ENCODE data around the gene FBLN5. TPM values are rescaled to one million over a fixed set of nuclear protein-coding genes. Genes with fewer than 3 reads are reported as not detected.

Gene FBLN5
- total RNA-seq, 4 donors from 2014 or later = 20.3 to 44.3 (median 37.2) TPM

GRCh38 chr14:91983588-91983987, 36.1 kb upstream of the FBLN5 start:
- Histone ChIP-seq H3K4me3 (no peak overlapping the region), H3K27ac (no peak overlapping the region), H3K9me3 (no peaks in the 10 kb centered on the region), H3K36me3 (peaks cover 18% of the 10 kb centered on the region), H3K27me3 (no peaks in the 10 kb centered on the region), H3K4me1 (peaks cover 28% of the 10 kb centered on the region)
- no peak for TF ChIP-seq POLR2A (IDR thresholded peaks at IDR 0.05)
- no peak for TF ChIP-seq EP300 (IDR thresholded peaks at IDR 0.05)
- no peak for TF ChIP-seq CTCF (IDR thresholded peaks at IDR 0.05)
- no peak for TF ChIP-seq POLR2AphosphoS5 (IDR thresholded peaks at IDR 0.05)
- DNase-seq (ENCODE audit: low spot score in 2 of 2) = no peak
- 73% methylated on average over 4 of the region's 4 CpGs for WGBS

GRCh38 chr14:91980157-91980556, 32.7 kb upstream of the FBLN5 start:
- DNase-seq (ENCODE audit: low spot score in 2 of 2) = no peak
- no peak overlapping the region for H3K4me3 ChIP-seq
- no peaks in the 10 kb centered on the region for H3K9me3 ChIP-seq
- H3K36me3 ChIP-seq = peaks cover 13% of the 10 kb centered on the region
- H3K27ac ChIP-seq = no peak overlapping the region
- TF ChIP-seq CTCF (IDR thresholded peaks at IDR 0.05) (no peak), EP300 (IDR thresholded peaks at IDR 0.05) (no peak), POLR2A (IDR thresholded peaks at IDR 0.05) (no peak)
- H3K4me1 ChIP-seq = peaks cover 14% of the 10 kb centered on the region
- H3K27me3 ChIP-seq = no peaks in the 10 kb centered on the region

- WGBS = 89% methylated on average over 5 of the region's 5 CpGs
- no peaks in the 10 kb centered on the region for H3K9me3 ChIP-seq
- TF ChIP-seq POLR2A (IDR thresholded peaks at IDR 0.05) = no peak
- TF ChIP-seq CTCF (IDR thresholded peaks at IDR 0.05) = no peak
- TF ChIP-seq POLR2AphosphoS5 (IDR thresholded peaks at IDR 0.05) = no peak
- no peak for TF ChIP-seq EP300 (IDR thresholded peaks at IDR 0.05)
- H3K4me3 ChIP-seq = no peak overlapping the region
- H3K4me1 ChIP-seq = peaks cover 13% of the 10 kb centered on the region
- no peak for DNase-seq (ENCODE audit: low spot score in 2 of 2)
- peaks cover 30% of the 10 kb centered on the region for H3K36me3 ChIP-seq
- H3K27ac ChIP-seq = no peak overlapping the region
- no peaks in the 10 kb centered on the region for H3K27me3 ChIP-seq
These were observed 30.4 kb upstream of the FBLN5 start for GRCh38 chr14:91977884-91978283.

GRCh38 chr14:91975763-91976162, 28.3 kb upstream of the FBLN5 start:
- DNase-seq (ENCODE audit: low spot score in 2 of 2) = no peak
- Histone ChIP-seq H3K36me3 (peaks cover 43% of the 10 kb centered on the region), H3K4me3 (no peak overlapping the region), H3K9me3 (no peaks in the 10 kb centered on the region), H3K4me1 (peaks cover 13% of the 10 kb centered on the region), H3K27me3 (no peaks in the 10 kb centered on the region), H3K27ac (no peak overlapping the region)
- TF ChIP-seq POLR2A (IDR thresholded peaks at IDR 0.05) (no peak), POLR2AphosphoS5 (IDR thresholded peaks at IDR 0.05) (no peak), EP300 (IDR thresholded peaks at IDR 0.05) (no peak), CTCF (IDR thresholded peaks at IDR 0.05) (no peak)

GRCh38 chr14:91971188-91971778, 23.8 kb upstream of the FBLN5 start:
- Histone ChIP-seq H3K27me3 (no peaks in the 10 kb centered on the region), H3K4me3 (no peak overlapping the region), H3K4me1 (no peaks in the 10 kb centered on the region), H3K9me3 (no peaks in the 10 kb centered on the region), H3K27ac (no peak overlapping the region), H3K36me3 (peaks cover 65% of the 10 kb centered on the region)
- TF ChIP-seq POLR2AphosphoS5 (IDR thresholded peaks at IDR 0.05) = no peak
- no peak for TF ChIP-seq CTCF (IDR thresholded peaks at IDR 0.05)
- no peak for TF ChIP-seq EP300 (IDR thresholded peaks at IDR 0.05)
- TF ChIP-seq POLR2A (IDR thresholded peaks at IDR 0.05) = no peak
- WGBS = 95% methylated on average over 2 of the region's 2 CpGs
- no peak for DNase-seq (ENCODE audit: low spot score in 2 of 2)
